ENCODE measurements around the gene LUM. TPM values are rescaled to one million over a fixed set of nuclear protein-coding genes. Genes with fewer than 3 reads are reported as not detected.

Gene LUM
- total and polyA plus RNA-seq, 2 of the 4 experiments (the other 2 are of a cell fraction): 50.0 to 70.5 TPM

DNA sequence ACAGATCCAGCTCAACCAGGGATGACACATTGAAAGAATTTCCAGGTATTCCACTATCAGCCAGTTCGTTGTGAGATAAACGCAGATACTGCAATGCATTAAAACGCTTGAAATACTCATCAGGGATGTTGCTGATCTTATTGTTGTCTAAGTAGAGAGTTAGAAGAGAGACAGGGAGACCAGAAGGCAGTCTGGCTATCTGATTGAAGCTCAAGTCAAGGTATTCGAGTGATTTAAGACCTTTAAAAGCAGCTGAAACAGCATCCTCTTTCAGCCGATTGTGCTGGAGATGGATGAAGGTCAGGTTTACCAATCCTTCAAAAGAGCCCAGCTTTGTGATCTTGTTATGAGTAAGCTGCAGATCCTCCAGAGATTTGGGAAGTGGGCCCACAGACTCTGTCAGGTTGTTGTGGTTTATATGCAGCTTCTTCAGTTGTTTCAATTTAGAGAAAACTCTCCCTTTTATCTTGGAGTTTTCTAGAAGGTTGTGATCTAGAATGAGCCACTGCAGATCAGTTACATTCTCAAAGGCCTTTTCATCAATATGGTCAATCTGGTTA lies 3.0 kb downstream of the LUM start:
- dilution Hi-C loops (cut with HindIII; ENCODE audit: low sequenced_read_pairs, unreplicated experiment) (no loop called here), intact Hi-C loops (cut with micrococcal nuclease) (loop anchor here (5.0 kb wide), 1 partner anchor 111 kb away; no protein-coding TSS in a partner anchor), in situ Hi-C loops (cut with MboI; ENCODE audit: low sequenced_read_pairs) (no loop called here)
- WGBS, 2 experiments (ENCODE audit: extremely low coverage in 2 of 2, insufficient read length in 1 of 2): 100% methylated on average over 1 of the region's 5 CpGs; no CpG with 5 or more reads in 1 of the 2 experiments
- TF ChIP-seq RCOR1 (IDR thresholded peaks at IDR 0.05; ENCODE audit: insufficient replicate concordance, low read length) (no peak), RFX5 (IDR thresholded peaks at IDR 0.05; ENCODE audit: low read depth, low read length) (no peak), BHLHE40 (IDR thresholded peaks at IDR 0.05; ENCODE audit: low read depth, low read length) (no peak), CHD1 (IDR thresholded peaks at IDR 0.05; ENCODE audit: low read depth, low read length) (no peak), MXI1 (IDR thresholded peaks at IDR 0.05; ENCODE audit: borderline replicate concordance, low read depth, low read length) (no peak), FOS (IDR thresholded peaks at IDR 0.05; ENCODE audit: low read depth, low read length) (no peak), POLR2A (IDR thresholded peaks at IDR 0.05; ENCODE audit: low read depth, low read length) (no peak), MAFK (IDR thresholded peaks at IDR 0.05; ENCODE audit: low read depth, low read length) (no peak), MAZ (IDR thresholded peaks at IDR 0.05; ENCODE audit: borderline replicate concordance, low read depth, low read length) (no peak), NFE2L2 (IDR thresholded peaks at IDR 0.05; ENCODE audit: low read depth, low read length) (no peak)
- TF ChIP-seq, protein P1, sequence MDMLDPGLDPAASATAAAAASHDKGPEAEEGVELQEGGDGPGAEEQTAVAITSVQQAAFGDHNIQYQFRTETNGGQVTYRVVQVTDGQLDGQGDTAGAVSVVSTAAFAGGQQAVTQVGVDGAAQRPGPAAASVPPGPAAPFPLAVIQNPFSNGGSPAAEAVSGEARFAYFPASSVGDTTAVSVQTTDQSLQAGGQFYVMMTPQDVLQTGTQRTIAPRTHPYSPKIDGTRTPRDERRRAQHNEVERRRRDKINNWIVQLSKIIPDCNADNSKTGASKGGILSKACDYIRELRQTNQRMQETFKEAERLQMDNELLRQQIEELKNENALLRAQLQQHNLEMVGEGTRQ (IDR thresholded peaks at IDR 0.05; ENCODE audit: low read depth, low read length): no peak
- TF ChIP-seq, protein P2, sequence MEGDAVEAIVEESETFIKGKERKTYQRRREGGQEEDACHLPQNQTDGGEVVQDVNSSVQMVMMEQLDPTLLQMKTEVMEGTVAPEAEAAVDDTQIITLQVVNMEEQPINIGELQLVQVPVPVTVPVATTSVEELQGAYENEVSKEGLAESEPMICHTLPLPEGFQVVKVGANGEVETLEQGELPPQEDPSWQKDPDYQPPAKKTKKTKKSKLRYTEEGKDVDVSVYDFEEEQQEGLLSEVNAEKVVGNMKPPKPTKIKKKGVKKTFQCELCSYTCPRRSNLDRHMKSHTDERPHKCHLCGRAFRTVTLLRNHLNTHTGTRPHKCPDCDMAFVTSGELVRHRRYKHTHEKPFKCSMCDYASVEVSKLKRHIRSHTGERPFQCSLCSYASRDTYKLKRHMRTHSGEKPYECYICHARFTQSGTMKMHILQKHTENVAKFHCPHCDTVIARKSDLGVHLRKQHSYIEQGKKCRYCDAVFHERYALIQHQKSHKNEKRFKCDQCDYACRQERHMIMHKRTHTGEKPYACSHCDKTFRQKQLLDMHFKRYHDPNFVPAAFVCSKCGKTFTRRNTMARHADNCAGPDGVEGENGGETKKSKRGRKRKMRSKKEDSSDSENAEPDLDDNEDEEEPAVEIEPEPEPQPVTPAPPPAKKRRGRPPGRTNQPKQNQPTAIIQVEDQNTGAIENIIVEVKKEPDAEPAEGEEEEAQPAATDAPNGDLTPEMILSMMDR (conservative IDR thresholded peaks at IDR 0.05; ENCODE audit: low read depth, low read length): no peak
- TF ChIP-seq, protein P3, sequence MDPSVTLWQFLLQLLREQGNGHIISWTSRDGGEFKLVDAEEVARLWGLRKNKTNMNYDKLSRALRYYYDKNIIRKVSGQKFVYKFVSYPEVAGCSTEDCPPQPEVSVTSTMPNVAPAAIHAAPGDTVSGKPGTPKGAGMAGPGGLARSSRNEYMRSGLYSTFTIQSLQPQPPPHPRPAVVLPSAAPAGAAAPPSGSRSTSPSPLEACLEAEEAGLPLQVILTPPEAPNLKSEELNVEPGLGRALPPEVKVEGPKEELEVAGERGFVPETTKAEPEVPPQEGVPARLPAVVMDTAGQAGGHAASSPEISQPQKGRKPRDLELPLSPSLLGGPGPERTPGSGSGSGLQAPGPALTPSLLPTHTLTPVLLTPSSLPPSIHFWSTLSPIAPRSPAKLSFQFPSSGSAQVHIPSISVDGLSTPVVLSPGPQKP (IDR thresholded peaks at IDR 0.05; ENCODE audit: borderline replicate concordance, low read depth, low read length): no peak
- peaks cover 9% of the 10 kb centered on the region for H3K36me3 ChIP-seq (ENCODE audit: control insufficient read depth, insufficient read depth, low read length)
- no peak overlapping the region for H3K9ac ChIP-seq (ENCODE audit: low read depth, low read length)
- BruUV-seq (replicated peaks): TSS peak; percentile 95
- 0 out of 2 replicates have a peak overlapping the region, but pooled peaks have one; percentile 9 for H3K14ac ChIP-seq (replicated peaks; ENCODE audit: low read depth, low read length)
- H2AK9ac ChIP-seq (replicated peaks; ENCODE audit: low read depth, low read length, poor library complexity): no peak overlapping the region
- H2BK5ac ChIP-seq (ENCODE audit: low read depth, low read length, poor library complexity, severe bottlenecking): peak overlapping the region; percentile 4
- no peaks in the 10 kb centered on the region for H3K9me3 ChIP-seq (ENCODE audit: control insufficient read depth, insufficient read depth, low read length)
- no peak overlapping the region for H3K27ac ChIP-seq (ENCODE audit: insufficient read depth, low read length)
- peak overlapping the region; percentile 20; the same call in 1 of the 2 replicates for H2BK120ac ChIP-seq (ENCODE audit: low read depth, low read length)
- H3K4me3 ChIP-seq (ENCODE audit: insufficient read depth, low read depth, low read length): no peak overlapping the region
- peak overlapping the region; percentile 50; the same call in 1 of the 2 replicates for H4K5ac ChIP-seq (ENCODE audit: low read depth, low read length)
- H4K91ac ChIP-seq (ENCODE audit: insufficient read depth, low read depth, low read length): peak overlapping the region; percentile 26; the same call in 1 of the 2 replicates
- peak overlapping the region; percentile 50 for H3K4ac ChIP-seq (ENCODE audit: low read depth, low read length)
- no peaks in the 10 kb centered on the region for H3K27me3 ChIP-seq (ENCODE audit: control insufficient read depth, insufficient read depth, low read length)
- H2BK20ac ChIP-seq (ENCODE audit: low read depth, low read length): 0 out of 2 replicates have a peak overlapping the region, but pooled peaks have one; percentile 32
- H4K20me1 ChIP-seq (ENCODE audit: insufficient read depth, low read length): no peaks in the 10 kb centered on the region
- ChIA-PET POLR2A (ENCODE audit: unreplicated experiment) (interaction anchor here (0.5 to 1.0 kb wide), 3 partner anchors 61 to 130 kb away, joined by 3 to 5 read pairs (median 5); no protein-coding TSS in a partner anchor), CTCF (interaction anchor here (0.9 to 2.3 kb wide), 8 partner anchors 9 to 227 kb away, joined by 3 to 7 read pairs (median 3); no protein-coding TSS in a partner anchor)
- ATAC-seq (ENCODE audit: low read depth): no peak
- no peak for DNase-seq
- H3K4me2 ChIP-seq (ENCODE audit: low read depth, low read length): no peak overlapping the region; the same call in none of the 2 replicates
- no peak overlapping the region for H3K23ac ChIP-seq (ENCODE audit: low read depth, low read length)
- peaks cover 0 to 17% of the 10 kb centered on the region in 2 experiments; a peak in 3 of 4 replicates for H3K79me1 ChIP-seq (ENCODE audit: low read depth in 1 of 2, low read length in 2 of 2)
- no peak overlapping the region for H2AFZ ChIP-seq (replicated peaks; ENCODE audit: low read length, poor library complexity)
- peak overlapping the region; percentile 65 for H2AK5ac ChIP-seq (ENCODE audit: low read depth, low read length)
- no peaks in the 10 kb centered on the region; the same call in 1 of the 2 replicates for H3K9me1 ChIP-seq (ENCODE audit: insufficient read depth, low read length)
- peaks cover 2% of the 10 kb centered on the region; the same call in 1 of the 2 replicates for H3K4me1 ChIP-seq (ENCODE audit: control insufficient read depth, insufficient read depth, low read length)
- H4K8ac ChIP-seq (ENCODE audit: low read depth in 2 of 2, low read length in 2 of 2): no peak overlapping the region
- H2BK15ac ChIP-seq (ENCODE audit: low read depth, low read length): peak overlapping the region; percentile 2; the same call in 1 of the 3 replicates
- peak overlapping the region; percentile 61; the same call in 1 of the 2 replicates for H3K18ac ChIP-seq (ENCODE audit: low read depth, low read length)
- H3K56ac ChIP-seq (ENCODE audit: extremely low read depth, insufficient read depth, low read length): no peak overlapping the region
